ENCODE measurements around the gene FXYD7.
"Not testable (repeated sequence)": the region's sequence is repeated elsewhere in the genome, so short reads cannot be mapped to it uniquely, and the experiment has no call there.

The FXYD7 gene

DNA sequence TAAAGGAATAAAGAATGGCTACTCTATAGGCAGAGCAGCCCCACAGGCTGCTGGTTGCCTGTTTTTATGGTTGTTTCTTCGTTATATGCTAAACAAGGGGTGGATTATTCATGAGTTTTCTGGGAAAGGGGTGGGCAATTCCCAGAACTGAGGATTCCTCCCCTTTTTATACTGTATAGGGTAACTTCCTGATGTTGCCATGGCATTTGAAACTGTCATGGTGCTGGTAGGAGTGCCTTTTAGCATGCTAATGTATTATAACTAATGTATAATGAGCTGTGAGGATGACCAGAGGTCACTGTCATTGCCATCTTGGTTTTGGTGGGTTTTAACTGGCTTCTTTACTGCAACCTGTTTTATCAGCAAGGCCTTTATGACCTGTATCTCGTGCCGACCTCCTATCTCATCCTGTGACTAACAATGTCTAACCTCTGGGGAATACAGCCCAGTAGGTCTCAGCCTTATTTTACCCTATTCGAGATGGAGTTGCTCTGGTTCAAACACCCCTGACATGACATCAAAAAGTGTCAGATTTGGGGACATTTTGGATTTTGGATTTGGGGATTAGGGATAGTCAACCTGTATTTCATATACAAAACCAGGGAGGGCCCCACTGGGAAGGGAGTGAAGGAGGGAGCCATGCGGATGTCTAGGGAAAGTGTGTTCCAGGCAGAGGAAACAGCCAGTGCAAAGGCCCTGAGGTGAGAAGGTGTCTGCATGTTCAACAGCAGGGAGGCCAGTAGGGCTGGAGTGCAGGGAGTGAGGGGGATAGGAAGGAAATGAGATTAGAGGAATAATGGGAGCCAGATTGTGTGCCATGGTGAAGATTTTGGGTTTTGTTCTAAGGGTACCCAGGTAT is 22.4 kb downstream of the FXYD7 start:
- no peak for DNase-seq (ENCODE audit: low read depth in 3 of 3)

DNA sequence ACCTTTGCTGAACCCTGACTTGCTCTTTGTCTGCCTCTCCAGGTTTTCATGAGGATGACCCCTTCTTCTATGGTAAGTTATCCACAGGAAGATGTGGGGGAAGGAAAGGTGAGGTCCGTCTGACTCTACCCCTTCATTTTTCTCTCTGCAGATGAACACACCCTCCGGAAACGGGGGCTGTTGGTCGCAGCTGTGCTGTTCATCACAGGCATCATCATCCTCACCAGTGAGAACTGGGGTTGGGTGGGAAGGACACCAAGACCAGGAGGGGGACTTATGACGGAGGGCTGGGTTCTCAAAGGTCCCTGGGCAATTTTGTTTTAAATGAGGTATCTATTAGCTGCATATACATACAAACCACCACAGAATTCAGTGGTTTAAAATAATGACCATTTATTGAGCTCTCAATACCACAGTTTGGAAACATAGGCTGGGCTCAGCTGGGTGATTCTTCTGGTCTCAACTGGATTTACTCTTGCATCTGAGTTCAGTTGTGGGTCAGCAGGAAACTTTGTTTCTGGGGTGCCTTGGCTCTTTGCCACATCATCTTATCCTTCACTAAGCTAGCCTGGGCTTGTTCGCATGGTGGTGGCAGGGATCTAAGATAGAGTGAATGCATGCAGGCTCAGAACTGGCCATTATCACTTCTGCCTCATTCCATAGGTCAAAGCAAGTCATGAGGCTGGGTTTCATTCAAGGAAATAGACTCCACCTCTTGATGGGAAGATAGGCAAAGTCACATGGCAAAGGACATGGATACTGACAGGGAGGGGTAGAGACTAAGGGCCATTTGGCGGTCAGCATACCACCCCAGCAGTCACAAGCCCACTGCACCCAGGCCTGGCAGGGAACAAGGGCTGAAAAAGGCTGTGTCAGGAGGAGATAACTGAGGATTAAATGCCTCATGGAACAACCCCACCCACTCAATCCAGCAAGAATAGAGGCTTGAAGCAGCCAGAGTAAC is 23.3 kb downstream of the FXYD7 start:
- DNase-seq (ENCODE audit: low read depth in 3 of 3): no peak

DNA sequence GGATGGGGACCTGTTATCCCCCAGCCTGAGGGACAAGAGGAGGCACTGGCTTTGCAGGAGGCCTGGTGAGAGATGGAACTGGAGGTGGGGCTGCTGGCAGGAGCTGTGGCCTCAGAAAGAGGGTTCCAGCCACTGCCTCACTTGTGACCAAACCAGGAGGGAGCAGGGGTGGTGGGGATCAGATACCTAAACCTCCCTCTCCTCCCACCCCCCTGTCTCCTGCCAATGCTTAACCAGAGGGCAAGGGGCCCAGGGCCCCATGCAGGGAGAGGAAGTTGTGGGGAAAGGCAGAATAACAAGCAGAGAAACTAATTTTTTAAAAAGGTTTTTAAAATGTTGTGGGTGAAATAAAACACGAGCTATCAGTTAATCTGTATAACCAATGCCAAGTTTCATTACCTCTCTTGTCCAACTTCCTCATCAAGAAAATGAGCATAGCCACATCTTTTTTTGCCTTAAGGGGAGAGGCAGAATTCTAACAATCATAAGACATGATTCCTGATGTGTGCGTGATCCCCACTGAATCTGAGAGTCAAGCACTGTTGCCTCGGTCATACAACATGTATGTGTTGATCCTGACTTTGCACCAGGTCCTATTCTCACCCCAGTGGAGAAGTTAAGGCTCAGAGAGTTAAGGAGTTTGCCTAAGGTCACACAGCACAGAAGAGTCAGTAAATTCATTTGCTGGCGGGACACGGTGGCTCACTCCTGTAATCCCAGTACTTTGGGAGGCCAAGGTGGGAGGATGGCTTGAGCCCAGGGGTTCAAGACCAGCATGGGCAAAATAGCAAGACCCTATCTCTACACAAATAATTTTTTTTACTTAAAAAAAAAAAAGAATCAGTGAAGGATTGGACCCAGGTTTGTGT is 24.4 kb downstream of the FXYD7 start:
- DNase-seq (ENCODE audit: low read depth in 3 of 3): no peak

DNA sequence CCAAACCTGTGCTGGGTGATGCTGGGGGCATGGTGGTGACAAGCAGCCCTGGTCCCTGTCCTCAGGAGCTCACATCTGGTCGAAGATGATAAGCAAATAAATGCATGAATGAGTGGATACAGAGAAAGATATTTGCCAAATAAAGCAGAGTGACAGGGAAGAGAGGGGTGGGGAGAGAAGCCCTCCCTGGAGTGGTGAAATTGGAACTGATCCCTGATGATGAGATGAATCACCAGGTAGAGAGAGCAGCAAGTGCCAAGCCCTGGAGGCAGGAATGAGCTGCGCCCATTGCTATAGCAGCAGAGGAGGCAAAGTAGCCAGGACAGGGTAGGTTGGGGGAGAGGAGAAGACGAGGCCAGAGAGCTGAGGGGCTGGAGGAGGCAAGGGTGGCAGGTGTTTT is 25.1 kb downstream of the FXYD7 start:
- no peak for DNase-seq (ENCODE audit: low read depth in 3 of 3)

DNA sequence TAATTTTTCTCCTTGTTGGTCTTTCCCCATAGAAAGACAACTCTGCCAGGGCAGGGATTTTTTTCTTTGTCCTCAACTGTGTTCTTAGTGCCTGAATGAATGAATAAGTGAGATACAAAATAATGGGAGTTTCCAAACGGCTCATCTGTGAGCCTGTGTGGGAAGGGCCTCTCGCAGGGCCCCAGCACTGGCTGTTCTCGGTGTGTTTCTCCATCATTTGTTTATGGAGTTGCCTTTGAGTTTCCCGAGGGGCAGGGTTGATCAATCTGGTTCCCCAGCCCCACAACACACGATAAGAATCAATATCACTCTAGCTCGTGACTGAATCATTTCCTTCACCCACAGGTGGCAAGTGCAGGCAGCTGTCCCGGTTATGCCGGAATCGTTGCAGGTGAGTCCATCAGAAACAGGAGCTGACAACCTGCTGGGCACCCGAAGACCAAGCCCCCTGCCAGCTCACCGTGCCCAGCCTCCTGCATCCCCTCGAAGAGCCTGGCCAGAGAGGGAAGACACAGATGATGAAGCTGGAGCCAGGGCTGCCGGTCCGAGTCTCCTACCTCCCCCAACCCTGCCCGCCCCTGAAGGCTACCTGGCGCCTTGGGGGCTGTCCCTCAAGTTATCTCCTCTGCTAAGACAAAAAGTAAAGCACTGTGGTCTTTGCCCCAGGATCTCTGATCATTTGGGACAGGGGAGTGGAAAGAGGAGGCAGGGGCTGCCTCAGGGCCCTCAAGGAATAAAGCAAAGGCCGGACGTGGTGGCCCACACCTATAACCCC is 26.4 kb downstream of the FXYD7 start:
- DNase-seq (ENCODE audit: low read depth in 3 of 3): no peak

DNA sequence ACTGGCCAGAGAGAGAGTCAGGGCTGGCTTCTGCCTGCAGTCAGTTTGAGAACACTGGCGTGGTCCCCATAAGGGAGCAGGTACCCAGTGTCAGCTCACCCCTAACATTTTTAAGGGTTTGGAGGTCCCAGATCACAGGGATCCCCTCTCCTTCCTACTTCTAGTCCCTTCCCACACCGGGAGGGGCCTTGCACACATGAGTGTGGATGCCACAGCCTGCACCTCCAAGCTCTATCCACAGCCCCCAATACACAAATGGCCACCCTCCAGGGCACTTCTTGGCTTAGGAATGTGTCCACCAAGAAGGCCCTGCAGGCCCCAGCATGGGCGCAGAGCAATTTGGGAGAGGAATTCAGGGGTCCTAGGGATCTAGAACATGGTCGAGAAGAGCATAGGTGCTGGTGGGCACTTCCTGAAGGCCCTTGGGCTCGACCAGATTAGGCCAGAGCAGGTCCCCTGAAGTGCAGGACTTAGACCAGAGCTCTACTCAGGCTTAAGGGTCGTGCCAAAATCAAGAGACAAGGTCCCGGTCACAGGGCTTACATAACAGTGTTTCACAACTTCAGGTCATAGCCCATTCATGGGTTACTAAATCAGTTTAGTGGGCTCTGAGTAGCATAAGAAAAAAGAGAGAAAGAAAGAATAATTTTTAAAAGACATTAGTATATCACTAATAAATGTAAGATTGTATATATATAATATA is 27.5 kb downstream of the FXYD7 start:
- DNase-seq (ENCODE audit: low read depth in 3 of 3): no peak

DNA sequence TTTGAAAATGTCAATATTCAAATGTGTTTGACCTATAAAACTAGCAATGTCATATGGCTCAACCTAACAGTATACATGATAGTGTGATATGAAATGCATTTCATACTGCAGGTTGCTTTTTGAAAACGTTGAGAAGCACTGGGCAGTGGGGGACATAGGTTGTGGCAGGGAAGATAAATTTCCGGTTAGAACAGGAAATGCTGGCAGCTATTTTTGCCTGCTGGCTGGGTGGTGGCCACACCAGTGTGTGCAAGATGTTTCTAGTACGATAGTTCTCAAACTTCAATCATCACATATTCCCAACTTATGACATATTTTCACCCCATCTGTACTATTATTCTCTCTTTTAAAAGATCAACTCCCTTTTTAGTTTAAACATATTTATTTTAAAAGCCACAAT is 28.7 kb downstream of the FXYD7 start:
- no peak for DNase-seq (ENCODE audit: low read depth in 3 of 3)

DNA sequence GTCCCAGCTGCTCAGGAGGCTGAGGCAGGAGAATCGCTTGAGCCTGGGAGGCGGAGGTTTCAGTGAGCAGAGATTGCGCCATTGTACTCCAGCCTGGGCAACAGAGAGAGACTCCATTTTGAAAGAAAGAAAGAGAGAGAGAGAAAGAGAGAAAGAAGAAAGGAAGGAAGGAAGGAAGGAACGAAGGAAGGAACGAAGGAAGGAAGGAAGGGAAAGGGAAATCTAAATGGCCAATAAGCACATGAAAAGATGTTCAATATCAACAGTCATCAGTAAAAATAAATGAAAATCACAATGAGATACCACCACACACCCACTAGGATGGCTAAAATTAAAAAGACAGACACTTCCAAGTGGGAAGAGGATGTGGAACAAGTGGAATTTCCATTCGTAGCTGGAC is 31.2 kb downstream of the FXYD7 start:
- no peak for DNase-seq (ENCODE audit: low read depth in 3 of 3)

DNA sequence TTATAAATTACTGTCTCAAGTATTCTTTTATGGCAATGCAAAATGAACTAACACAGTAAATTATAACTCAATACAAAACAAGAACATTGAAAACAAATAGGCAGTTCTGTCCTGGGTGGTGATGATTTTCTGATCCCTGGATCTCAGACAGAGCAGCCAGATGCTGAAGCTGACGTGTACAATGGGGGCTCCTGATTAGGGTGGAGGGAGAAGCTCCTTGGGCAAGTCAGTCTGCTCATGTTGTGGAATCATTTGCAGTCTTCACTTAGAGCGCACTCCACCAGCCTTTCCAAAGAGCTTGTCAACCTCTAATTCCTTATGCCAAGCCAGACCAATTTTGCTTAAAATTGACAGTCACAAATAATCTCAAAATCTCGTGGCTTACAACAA is 33.1 kb downstream of the FXYD7 start:
- DNase-seq (ENCODE audit: low read depth in 3 of 3): no peak

DNA sequence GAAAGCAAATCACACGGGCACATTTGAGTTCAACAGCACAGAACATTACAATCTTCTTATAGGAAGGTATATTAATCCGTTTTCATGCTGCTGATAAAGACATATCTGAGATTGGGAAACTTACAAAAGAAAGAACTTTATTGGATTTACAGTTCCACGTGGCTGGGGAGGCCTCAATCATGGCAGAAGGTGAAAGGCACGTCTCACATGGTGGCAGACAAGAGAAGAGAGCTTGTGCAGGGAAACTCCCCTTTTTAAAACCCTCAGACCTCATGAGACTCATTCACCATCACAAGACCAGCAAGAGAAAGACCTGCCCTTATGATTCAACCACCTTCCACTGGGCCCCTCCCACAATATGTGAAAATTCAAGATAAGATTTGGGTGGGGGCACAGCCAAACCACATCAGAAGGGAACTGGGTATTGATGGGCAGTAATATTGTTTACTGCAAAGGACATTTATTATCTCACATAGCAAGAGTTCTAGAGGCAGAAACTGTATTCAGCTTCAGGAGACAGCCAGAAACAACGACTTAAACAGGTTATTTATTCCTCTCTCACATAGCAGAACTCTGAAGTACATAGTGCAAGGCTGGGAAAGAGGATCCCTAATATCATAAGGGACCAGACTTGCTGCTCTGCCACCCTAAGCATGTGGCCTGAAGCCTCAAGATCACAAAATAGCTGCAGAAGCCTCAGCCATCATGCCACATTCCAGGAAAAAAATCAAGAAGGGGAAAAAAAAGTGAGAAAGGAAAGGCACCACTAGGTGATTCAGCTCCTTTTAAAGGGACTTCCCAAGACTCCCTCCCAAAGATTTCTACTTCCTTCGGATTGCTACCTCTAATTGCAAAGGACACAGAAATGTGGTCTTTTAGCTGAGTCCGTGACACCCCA is 34.6 kb downstream of the FXYD7 start:
- no peak for DNase-seq (ENCODE audit: low read depth in 3 of 3)

DNA sequence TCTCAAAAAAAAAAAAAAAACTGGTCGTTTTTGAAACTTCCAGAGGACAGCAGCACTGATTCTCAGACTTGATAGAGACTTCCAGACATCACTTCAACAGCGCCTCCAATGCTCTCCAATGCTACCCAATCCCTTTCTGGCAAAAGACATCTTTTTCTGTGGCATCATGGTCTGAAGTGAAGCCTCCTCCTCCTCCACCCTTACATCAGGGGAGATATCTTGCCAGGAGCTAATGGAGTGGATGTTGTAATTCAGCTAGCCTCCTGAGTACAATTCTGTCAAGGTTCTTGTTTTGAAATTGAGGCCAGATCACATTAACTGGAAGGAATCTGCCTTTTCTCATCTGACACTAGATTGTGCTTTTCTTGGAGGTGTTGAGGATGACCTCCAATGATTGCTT is 35.6 kb downstream of the FXYD7 start:
- DNase-seq (ENCODE audit: low read depth in 3 of 3): no peak

DNA sequence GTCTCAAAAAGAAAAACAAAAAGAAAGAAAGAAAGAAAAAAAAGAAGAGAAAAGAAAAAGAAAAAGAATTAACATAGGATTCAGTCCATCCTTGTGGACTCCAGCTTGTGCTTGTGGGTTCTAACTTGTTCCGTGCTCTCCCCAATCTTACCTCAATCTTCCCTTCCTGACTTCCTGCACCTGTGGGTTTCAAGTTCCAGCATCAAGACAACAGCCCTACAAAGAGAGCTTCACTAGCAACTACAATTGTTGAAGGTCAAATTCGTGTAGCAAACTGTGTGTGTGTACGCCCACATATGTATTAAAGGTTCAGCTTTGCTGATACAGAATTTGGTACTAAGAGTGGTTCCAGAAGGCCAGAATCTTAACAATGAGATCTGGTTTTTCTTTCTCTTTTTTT is 36.8 kb downstream of the FXYD7 start:
- DNase-seq (ENCODE audit: low read depth in 3 of 3): no peak

DNA sequence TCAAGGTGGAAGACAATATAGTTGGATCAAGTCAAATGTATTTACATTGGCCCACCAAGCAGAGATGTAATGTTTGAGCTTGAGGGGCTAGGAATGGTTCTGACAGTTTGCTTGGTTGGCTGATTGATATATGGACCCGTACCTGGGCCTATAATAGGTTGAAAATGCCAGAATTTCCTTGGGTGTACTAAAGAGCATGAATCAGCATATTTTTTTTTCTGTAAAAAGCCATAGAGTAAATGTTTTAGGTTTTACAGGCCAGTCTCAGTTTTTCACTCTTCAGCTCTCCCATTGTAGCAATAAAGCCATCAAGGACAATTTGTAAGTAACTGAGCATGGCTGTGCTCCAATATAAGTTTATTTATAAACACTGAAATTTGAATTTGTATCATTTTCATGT is 38.3 kb downstream of the FXYD7 start:
- DNase-seq (ENCODE audit: low read depth in 3 of 3): no peak

DNA sequence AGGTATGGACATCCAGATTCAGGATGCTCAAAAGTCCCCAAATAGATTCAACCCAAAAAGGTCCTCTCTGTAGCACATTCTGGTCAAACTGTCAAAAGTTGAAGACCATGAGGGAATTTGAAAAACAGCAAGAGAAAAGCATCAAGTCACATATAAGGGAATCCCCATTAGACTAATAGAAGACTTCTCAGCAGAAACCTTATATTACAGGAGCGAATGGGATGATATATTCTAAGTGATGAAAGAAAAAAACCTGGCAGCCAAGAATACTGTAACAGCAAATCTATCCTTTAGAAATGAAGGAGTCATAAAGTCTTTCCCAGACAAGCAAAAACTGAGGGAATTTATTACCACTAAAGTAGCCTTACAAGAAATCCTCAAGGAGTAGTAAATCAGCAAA is 41.2 kb downstream of the FXYD7 start:
- DNase-seq (ENCODE audit: low read depth in 3 of 3): no peak

DNA sequence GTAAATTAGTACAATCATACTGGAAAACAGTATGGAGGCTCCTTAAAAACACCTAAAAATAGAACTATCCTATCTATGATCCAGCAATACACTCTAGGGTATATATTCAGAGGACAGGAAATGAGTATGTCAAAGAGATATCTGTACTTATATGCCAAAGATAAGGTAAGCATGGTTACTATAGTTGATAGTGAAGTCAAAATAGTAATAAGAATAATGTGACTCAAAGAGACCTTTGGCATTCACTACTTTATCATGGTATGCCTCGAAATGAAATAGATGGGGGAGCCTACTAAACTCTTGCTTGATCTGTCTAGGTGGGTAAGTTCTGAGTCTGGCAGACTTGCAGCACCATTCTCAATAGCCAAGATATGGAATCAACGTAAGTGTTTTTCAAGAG is 41.8 kb downstream of the FXYD7 start:
- DNase-seq (ENCODE audit: low read depth in 3 of 3): no peak

DNA sequence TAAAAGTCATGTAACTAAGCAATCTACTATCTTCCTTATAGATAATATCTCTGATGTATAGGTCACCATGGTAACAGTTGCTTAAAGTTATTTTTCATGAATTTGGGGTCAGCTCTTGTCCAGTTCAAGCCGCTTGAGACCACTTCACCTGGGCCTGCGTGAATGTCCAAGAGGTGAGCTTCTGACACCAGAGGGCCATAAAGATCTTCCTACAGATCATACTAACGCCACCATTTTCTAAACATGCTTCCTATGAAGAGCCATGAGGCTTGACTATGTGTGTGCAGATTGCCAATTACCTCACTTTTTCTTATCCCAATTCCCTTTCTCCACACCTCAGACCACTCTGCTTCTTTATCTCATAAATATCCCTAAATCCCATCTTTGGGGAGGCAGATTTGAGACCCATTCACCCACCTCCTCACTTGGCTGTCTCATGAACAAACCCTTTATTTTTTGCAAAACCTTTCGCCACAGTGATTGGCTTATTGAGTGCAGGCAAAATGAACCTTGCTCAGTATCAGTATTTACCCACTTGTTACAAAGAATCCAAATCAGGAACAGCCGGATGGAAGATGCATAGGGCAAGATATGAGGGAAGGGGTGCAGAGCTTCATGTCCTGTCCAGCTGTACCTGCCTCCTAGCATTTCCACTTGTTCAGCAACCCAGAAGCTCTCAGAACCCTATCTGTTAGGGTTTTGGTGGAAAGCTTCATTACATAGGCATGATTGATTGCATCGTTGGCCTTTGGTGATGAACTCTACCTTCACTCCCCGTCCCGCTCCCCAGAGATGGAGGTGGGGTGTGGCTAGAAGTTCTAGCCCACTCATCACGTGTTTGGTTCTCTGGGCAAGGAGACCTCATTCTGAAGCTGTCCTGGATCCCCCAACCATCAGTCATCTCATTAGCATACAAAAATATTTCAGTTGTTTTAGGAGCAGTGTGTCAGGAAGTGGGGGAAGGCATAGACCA is 51.2 kb downstream of the FXYD7 start:
- no peak for DNase-seq (ENCODE audit: low read depth in 3 of 3)

DNA sequence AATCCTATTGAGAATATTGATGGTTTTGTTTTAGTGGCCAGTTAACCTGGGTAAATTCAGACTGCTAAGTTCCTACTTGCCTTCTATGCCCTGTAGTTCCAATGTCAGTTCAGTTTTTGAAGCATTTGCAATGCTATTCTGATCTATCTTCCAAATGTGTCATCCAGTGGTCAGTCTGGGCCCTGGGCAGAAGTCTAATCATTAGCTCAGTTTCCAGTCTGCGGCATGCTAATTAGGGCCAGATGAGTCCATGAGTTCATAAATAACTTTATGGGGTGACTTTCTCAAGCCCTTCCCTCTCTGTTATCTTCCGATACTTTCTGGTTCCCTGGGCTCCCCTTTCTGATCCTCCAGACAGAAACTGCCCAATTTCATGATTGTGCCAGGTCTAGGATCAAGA is 52.8 kb downstream of the FXYD7 start:
- DNase-seq (ENCODE audit: low read depth in 3 of 3): no peak

DNA sequence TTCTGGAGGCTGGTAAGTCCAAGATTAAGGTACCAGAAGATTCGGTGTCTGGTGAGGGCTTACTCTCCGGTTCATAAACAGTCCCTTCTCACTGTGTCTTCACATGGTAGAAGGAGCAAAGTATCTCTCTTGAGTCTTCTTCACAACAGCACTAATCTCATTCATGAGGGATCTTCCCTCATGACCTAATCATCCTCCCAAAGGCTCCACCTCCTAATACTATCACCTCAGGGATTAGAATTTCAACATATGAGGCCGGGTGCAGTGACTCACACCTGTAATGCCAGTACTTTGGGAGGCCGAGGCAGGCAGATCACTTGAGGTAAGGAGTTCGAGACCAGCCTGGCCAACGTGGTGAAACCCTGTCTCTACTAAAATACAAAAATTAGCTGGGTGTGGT is 53.8 kb downstream of the FXYD7 start:
- DNase-seq (ENCODE audit: low read depth in 3 of 3): not testable (repeated sequence)
